Activated naive CD4-positive, alpha-beta T cell treated with anti-CD3 and anti-CD28 coated beads, Interleukin-2, amount 50 U/mL, for 24 hours (primary cell): ENCODE data around the gene BCKDHB.

Experiments
- H3K27ac Mint-ChIP-seq: one replicate; pipeline ENCODE4 v1.8.0; 2021; ENCODE audit warnings: mild to moderate bottlenecking, mixed read lengths
- H3K27me3 Mint-ChIP-seq: one replicate; pipeline ENCODE4 v1.8.0; 2021; ENCODE audit warnings: mixed read lengths
- H3K36me3 Mint-ChIP-seq: one replicate; pipeline ENCODE4 v1.8.0; 2021; ENCODE audit warnings: mixed read lengths
- H3K4me1 Mint-ChIP-seq: one replicate; pipeline ENCODE4 v1.8.0; 2021; ENCODE audit warnings: mixed read lengths
- H3K4me3 Mint-ChIP-seq: one replicate; pipeline ENCODE4 v1.8.0; 2021; ENCODE audit warnings: mild to moderate bottlenecking, mixed read lengths
- H3K9me3 Mint-ChIP-seq: one replicate; pipeline ENCODE4 v1.8.0; 2021; ENCODE audit warnings: mixed read lengths

Gene BCKDHB

DNA sequence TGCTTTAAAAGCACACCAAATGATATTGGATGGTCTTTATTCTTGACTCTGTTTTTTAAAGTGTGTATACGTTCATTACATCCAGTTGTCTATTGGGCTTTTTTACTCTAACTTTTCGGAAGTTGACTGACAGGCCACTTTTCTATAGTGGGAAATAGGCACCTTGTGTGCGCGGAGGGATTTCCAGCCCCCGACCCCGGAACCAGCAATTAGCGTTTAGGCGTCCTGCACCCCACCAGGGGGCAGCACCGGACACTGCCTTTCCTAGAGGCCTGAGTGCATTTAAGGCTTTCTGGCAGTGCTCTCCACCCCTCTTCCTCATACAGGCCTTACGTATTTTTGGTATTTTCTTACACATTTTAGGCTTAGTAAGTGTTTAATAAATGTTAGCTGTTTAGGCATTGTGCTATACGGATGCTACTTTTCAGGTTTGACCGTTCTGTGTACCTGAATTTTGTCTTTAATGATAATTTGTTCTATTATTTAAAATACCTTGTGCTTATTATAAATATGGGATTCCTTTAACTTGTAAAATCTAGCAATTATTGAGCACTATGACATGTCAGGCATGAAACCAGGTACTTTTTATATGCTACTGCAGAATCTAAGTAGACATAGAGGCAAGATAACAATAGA lies 231.8 kb downstream of the BCKDHB start:
- Mint-ChIP-seq H3K27me3 (no peaks in the 10 kb centered on the region), H3K27ac (no peak overlapping the region), H3K36me3 (no peaks in the 10 kb centered on the region), H3K4me3 (no peak overlapping the region), H3K9me3 (no peaks in the 10 kb centered on the region), H3K4me1 (peaks cover 6% of the 10 kb centered on the region)

DNA sequence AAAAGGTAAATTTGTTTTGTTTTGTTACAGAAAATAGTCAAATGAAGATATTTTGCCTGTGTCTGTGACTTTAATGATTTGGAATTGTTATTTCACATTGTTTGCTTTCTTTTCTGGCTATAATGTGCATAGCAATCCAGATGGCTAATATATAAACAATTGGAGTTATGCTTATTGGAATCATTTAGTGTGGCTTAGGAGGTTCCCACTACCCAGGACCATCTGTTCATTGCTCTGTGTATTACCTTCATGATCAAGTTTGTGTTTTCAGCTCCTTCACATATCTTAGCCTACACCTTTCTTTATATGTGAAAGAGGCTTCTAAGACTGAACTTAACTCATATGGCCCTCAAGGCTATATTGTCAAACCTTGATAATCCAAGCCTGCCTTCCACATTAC lies 232.9 kb downstream of the BCKDHB start:
- H3K27me3 Mint-ChIP-seq = no peaks in the 10 kb centered on the region
- H3K4me3 Mint-ChIP-seq = no peak overlapping the region
- peaks cover 6% of the 10 kb centered on the region for H3K4me1 Mint-ChIP-seq
- no peaks in the 10 kb centered on the region for H3K36me3 Mint-ChIP-seq
- H3K9me3 Mint-ChIP-seq = no peaks in the 10 kb centered on the region
- no peak overlapping the region for H3K27ac Mint-ChIP-seq

DNA sequence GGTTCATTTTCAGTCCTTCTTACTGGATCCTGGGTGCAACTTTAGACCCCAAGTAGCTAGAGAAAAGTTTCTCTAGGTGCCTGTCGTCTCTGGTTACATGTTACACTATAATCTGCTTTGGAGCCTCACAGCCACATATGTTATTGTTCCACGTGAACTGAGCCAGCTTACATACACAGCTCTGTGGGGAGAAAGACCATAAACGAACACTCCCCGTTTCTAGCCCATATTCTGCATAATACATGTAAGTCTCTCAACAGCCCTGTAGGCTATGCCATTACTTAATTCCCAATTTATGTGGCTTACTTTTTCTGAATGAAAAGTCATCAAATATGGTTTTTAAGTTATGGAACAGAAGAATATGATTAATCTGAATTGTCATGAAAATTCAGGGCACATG lies 233.8 kb downstream of the BCKDHB start:
- H3K4me3 Mint-ChIP-seq = no peak overlapping the region
- no peaks in the 10 kb centered on the region for H3K9me3 Mint-ChIP-seq
- no peaks in the 10 kb centered on the region for H3K27me3 Mint-ChIP-seq
- H3K27ac Mint-ChIP-seq = no peak overlapping the region
- no peaks in the 10 kb centered on the region for H3K36me3 Mint-ChIP-seq
- peaks cover 6% of the 10 kb centered on the region for H3K4me1 Mint-ChIP-seq

DNA sequence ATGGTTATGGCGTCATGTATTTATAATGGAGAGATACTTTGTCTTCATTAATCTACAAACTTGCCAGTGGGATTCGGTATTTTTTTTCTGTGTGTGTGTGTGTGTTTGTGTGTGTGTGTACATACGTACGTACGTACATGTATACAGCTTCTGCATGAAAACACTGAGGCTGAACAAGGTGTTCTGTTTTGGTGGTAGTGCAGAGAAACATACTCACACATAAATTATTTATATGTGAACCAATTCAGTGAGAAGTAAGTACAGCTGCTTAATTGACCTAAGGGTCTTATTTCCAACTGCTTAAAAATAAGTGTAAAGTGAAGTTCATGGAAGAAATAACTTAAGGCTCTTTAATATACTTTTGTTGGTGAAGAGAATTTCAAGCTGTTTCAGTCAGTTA lies 234.2 kb downstream of the BCKDHB start:
- no peaks in the 10 kb centered on the region for H3K9me3 Mint-ChIP-seq
- H3K27me3 Mint-ChIP-seq = no peaks in the 10 kb centered on the region
- peaks cover 6% of the 10 kb centered on the region for H3K4me1 Mint-ChIP-seq
- H3K4me3 Mint-ChIP-seq = no peak overlapping the region
- H3K27ac Mint-ChIP-seq = no peak overlapping the region
- H3K36me3 Mint-ChIP-seq = peaks cover 2% of the 10 kb centered on the region

DNA sequence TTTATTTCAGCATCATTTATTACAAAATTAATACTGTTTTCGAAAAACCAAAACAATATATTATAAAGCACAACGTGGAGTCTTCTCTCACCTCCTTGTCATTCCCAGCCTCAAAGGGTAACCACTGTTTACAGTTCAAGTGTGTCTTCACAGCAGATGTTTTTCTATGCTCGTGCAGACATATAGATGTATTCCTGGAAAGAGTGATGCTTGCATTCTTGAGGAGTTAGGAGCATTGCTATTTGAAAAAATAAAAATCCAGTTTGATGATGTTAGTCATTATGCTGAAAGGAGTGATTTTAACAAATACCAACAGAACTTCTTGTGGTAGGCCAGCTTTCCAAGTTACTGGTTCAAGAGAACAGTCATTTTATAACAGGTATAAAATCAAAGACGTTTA lies 234.9 kb downstream of the BCKDHB start:
- H3K4me3 Mint-ChIP-seq = no peak overlapping the region

DNA sequence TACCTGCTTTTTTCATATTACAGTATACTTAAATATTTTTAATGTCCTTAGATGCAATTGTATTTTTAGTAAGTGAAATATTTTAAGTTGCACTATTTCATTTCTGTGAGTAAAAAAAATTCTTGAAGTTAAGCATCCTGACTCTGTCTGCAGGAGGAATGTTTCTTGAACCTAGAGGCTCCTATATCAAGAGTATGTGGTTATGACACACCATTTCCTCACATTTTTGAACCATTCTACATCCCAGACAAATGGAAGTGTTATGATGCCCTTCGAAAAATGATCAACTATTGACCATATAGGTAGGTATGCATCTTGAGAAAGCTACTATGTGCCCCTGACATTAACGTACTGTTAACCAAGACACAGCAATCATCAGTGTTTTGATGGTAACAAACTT lies 237.0 kb downstream of the BCKDHB start:
- H3K4me3 Mint-ChIP-seq = no peak overlapping the region
- no peaks in the 10 kb centered on the region for H3K4me1 Mint-ChIP-seq
- H3K9me3 Mint-ChIP-seq = no peaks in the 10 kb centered on the region
- no peaks in the 10 kb centered on the region for H3K27me3 Mint-ChIP-seq
- H3K27ac Mint-ChIP-seq = no peak overlapping the region
- H3K36me3 Mint-ChIP-seq = peaks cover 2% of the 10 kb centered on the region

More for the DNA sequence above, 234.9 kb downstream of the BCKDHB start:
- peaks cover 2% of the 10 kb centered on the region for H3K36me3 Mint-ChIP-seq
- H3K4me1 Mint-ChIP-seq = peaks cover 6% of the 10 kb centered on the region
- no peak overlapping the region for H3K27ac Mint-ChIP-seq
- H3K27me3 Mint-ChIP-seq = no peaks in the 10 kb centered on the region
- no peaks in the 10 kb centered on the region for H3K9me3 Mint-ChIP-seq

DNA sequence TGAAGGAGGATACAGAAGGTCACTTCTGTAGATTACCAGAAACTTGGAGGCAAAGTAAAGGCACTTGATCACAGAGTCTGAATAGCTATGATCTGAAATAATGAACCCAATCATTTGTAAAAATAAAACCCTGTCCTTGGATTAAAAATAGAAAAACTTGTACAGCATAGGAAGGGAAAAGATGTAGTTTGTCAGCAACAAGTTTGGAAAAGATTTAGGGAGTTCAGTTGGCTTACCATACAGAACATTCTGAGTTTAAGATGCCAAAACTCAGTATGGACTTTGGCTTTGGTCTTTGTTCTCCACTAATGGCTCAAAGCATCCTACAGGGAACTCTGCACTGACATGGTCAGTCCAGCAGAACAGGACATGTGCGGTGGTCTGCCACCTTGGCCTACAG lies 240.6 kb downstream of the BCKDHB start:
- Mint-ChIP-seq H3K27me3 (no peaks in the 10 kb centered on the region), H3K9me3 (no peaks in the 10 kb centered on the region), H3K27ac (no peak overlapping the region), H3K4me3 (no peak overlapping the region), H3K4me1 (no peaks in the 10 kb centered on the region), H3K36me3 (peaks cover 2% of the 10 kb centered on the region)

DNA sequence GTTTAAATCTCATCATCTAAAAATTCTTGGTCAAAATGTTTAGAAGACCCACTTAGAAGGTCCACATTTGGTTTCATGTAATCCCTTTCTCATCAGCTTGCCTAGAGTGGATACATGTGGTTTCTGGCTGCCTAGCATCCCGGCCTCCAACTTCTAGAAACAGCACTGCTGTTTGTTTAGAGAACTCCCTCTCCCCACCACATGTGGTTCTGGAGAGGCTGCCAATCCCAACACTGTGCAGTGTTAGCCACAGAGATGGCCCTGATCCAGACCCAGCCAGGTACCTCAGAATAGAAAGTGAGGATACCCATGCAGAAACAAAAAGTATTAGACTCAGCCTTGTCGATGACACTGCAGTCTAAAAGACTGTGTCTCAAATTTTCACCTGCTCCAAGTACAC lies 241.8 kb downstream of the BCKDHB start:
- peaks cover 2% of the 10 kb centered on the region for H3K36me3 Mint-ChIP-seq
- H3K27ac Mint-ChIP-seq = no peak overlapping the region
- H3K27me3 Mint-ChIP-seq = no peaks in the 10 kb centered on the region
- no peak overlapping the region for H3K4me3 Mint-ChIP-seq
- no peaks in the 10 kb centered on the region for H3K4me1 Mint-ChIP-seq
- no peaks in the 10 kb centered on the region for H3K9me3 Mint-ChIP-seq

DNA sequence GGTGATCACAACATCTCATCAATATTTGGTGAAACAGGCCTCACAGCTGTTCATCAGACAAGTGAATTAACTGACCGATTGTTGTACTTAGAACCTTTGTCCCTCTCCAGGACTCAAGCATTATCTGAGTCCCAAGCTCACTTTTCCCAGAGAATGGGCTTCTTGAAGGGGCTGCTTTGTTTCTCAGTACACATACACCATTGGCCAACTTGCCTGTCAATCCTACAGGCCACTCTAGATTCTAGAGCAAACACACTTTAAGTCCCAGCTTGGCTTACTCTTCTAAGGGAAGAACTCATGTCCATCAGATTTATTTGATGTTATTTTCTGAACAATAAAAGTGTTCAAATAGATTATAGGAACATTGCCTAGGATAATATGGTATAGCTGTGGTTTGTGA lies 249.5 kb downstream of the BCKDHB start:
- Mint-ChIP-seq H3K4me3 (no peak overlapping the region), H3K9me3 (no peaks in the 10 kb centered on the region), H3K36me3 (peaks cover 11% of the 10 kb centered on the region), H3K27ac (no peak overlapping the region), H3K27me3 (no peaks in the 10 kb centered on the region), H3K4me1 (no peaks in the 10 kb centered on the region)

DNA sequence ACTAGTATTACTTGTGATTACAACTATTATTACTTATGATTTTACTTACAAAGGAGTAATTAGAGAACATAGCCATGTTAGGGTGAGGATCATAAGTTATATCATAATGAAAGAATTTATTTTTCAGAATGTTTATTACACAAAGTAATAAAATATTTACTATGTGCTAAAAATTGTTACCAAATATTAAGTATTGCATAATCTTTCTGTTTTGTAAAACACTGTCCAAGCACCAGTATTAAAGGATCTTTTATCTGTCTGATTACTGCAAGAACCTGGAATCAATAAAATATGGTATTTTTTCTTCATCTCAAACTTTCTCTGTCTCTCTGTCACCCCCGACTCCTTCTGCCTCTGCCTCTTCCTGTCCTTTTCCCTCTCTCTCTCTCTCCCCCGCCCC lies 250.1 kb downstream of the BCKDHB start:
- H3K27ac Mint-ChIP-seq = no peak overlapping the region
- H3K4me3 Mint-ChIP-seq = no peak overlapping the region
- H3K27me3 Mint-ChIP-seq = no peaks in the 10 kb centered on the region
- H3K4me1 Mint-ChIP-seq = no peaks in the 10 kb centered on the region
- H3K36me3 Mint-ChIP-seq = peaks cover 11% of the 10 kb centered on the region
- H3K9me3 Mint-ChIP-seq = no peaks in the 10 kb centered on the region

DNA sequence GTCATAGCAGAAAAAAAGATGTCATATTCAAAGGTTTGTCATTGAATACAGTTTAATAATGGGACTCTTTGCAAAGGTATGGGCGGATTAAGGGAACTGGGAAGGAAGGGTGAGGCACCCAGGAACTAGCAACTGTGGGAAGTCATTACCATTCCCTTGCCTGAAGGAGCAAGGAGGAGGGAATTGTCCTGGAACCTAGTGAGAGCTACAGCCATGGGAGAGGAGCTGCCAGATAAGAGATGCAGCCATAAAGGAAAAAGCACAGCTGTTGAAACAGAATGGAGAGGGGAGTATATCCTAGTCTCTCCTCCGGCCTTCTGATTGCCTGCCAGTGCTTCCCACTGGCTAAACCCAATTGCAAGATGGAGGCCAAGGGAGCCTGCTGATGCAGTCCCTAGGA lies 250.6 kb downstream of the BCKDHB start:
- no peaks in the 10 kb centered on the region for H3K27me3 Mint-ChIP-seq
- H3K4me3 Mint-ChIP-seq = no peak overlapping the region
- H3K27ac Mint-ChIP-seq = no peak overlapping the region
- peaks cover 11% of the 10 kb centered on the region for H3K36me3 Mint-ChIP-seq
- no peaks in the 10 kb centered on the region for H3K4me1 Mint-ChIP-seq
- no peaks in the 10 kb centered on the region for H3K9me3 Mint-ChIP-seq

DNA sequence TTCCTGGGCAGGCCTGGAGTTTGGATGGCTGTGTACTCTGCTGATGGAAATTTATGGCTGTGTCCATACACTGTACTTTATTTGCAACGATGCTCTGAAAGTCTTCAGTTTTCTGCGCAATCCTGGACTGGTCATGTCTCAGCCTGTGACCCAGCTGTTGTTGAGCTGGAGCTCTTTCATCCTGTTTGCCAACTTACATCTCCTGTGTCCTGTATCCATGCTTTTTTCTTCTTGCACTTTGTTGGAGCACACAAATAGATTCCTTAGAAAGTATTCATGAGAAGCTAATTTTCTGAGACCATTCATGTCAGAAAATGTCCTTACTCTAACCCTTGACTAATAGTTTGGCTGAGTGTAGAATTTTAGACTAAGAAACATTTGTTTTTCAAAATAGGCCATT lies 251.2 kb downstream of the BCKDHB start:
- H3K36me3 Mint-ChIP-seq = peaks cover 11% of the 10 kb centered on the region
- H3K27me3 Mint-ChIP-seq = no peaks in the 10 kb centered on the region
- H3K9me3 Mint-ChIP-seq = no peaks in the 10 kb centered on the region
- no peak overlapping the region for H3K27ac Mint-ChIP-seq
- H3K4me1 Mint-ChIP-seq = no peaks in the 10 kb centered on the region
- H3K4me3 Mint-ChIP-seq = no peak overlapping the region

DNA sequence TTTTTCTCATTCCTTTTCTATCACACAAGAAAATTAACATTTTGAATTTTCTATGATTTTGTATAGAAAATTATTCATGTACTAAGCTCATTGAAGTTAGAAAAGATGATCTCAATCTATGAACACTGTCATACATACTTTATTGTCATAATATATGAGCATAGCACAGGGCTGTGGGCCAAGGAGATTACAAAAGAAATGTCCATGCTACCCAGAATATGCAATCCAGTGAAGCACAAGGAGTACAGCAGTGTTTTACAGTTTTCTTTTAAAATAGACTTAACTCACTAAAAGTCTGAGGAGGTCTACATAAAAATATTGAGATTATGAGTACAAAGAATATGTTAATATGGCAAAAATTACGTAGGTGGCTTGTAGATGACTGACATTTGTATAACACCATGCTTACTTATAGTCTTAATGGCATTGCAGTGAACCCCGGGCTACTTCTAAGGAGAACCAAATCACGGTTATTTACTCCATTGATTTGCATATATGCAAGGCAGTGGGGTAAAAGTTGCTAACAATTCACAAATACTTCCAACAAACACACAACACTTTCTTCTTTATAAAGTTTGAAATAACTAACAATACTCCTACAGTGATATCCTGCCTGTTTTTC lies 257.1 kb downstream of the BCKDHB start:
- H3K4me3 Mint-ChIP-seq = no peak overlapping the region

DNA sequence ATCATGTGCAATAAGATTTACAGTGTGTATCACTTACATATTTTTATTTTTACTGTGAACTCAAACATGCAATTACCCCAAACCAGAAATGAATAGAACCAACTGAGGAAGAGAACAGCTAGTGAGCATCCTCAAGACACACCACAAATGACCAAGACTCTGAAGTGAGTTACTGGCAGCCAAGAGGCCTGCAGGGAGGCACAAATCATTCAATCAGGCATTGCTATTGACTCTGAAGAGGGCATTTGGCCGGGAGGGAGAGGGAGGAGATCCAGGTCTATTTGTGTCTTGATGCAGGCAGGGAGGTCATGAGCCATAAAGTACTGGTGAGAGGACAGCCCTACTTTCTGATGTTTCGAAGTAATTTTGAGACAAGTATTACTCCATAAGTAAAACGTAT lies 257.7 kb downstream of the BCKDHB start:
- Mint-ChIP-seq H3K27ac (no peak overlapping the region), H3K27me3 (no peaks in the 10 kb centered on the region), H3K36me3 (no peaks in the 10 kb centered on the region), H3K4me3 (no peak overlapping the region), H3K9me3 (no peaks in the 10 kb centered on the region), H3K4me1 (no peaks in the 10 kb centered on the region)

More for the DNA sequence above, 257.1 kb downstream of the BCKDHB start:
- no peaks in the 10 kb centered on the region for H3K4me1 Mint-ChIP-seq
- H3K36me3 Mint-ChIP-seq = no peaks in the 10 kb centered on the region
- H3K9me3 Mint-ChIP-seq = no peaks in the 10 kb centered on the region
- H3K27ac Mint-ChIP-seq = no peak overlapping the region
- no peaks in the 10 kb centered on the region for H3K27me3 Mint-ChIP-seq

DNA sequence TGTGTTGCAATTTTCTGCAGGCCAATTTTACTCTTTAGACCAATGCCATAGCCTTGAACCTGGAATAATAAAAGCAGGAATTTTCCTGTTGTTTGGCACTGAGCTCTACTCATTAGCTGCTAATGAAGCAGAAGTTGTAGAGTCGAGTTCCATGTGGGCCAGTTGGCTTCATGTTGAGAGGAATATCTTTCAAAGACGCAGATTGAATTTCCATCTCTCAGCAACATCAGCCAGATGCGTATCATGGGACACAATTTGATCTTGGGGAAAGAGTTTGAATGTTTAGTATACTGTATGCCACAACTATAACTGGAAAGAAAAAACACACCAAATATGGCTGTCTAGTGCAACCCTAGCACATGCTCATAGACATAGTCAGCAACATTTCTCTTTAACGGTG lies 259.6 kb downstream of the BCKDHB start:
- Mint-ChIP-seq H3K36me3 (no peaks in the 10 kb centered on the region), H3K4me1 (no peaks in the 10 kb centered on the region), H3K4me3 (no peak overlapping the region), H3K27ac (no peak overlapping the region), H3K27me3 (no peaks in the 10 kb centered on the region), H3K9me3 (no peaks in the 10 kb centered on the region)

DNA sequence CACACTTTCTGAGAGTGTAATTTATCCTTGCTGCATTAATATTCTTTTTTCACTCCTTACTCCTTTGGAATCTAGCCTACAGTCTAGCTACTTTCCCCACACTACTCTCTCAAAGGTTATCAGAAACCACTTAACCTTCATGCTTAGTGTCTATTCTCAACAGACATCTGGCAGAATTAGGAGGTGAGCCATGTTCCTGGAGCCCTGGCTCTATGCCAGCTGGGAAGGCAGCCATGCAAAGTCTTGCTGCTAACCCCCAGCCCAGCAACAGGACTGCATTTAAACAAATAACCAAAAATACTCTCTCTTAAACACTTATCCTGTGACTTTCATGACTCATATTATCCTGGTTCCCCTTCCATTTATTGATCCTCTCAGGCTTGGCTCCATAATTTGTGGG lies 260.2 kb downstream of the BCKDHB start:
- no peaks in the 10 kb centered on the region for H3K36me3 Mint-ChIP-seq
- no peaks in the 10 kb centered on the region for H3K4me1 Mint-ChIP-seq
- no peaks in the 10 kb centered on the region for H3K9me3 Mint-ChIP-seq
- no peak overlapping the region for H3K27ac Mint-ChIP-seq
- H3K27me3 Mint-ChIP-seq = no peaks in the 10 kb centered on the region
- H3K4me3 Mint-ChIP-seq = no peak overlapping the region

DNA sequence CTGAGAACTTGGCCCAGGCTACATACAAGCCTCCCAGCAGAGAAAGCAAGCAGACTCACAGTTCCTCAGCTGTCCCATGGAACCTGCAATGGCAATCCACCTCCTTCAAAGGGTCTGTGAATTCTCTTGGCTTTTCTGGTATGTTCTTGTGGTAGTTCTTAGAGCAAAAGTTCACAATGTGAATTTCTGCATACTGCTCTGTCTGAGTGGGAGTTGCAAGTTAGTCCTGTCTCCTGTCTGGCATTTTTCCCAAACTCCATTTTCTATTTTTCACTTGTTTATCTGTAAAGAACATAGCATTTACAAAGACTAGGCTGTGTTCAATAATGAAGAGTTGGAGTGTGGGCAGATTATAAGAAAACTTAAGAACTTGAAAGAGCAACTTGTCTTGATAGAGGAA lies 269.9 kb downstream of the BCKDHB start:
- Mint-ChIP-seq H3K27ac (no peak overlapping the region), H3K36me3 (no peaks in the 10 kb centered on the region), H3K4me1 (no peaks in the 10 kb centered on the region), H3K27me3 (no peaks in the 10 kb centered on the region), H3K4me3 (no peak overlapping the region), H3K9me3 (no peaks in the 10 kb centered on the region)
